AG09309 (cell line): ENCODE measurements around the gene ZBTB7A.

Experiments used
- DNase-seq: peaks from one replicate; pipeline ENCODE4 v3.0.0-alpha.2; 2010; ENCODE audit warnings: low read depth
- H3K4me3 ChIP-seq: 2 replicates; pipeline ENCODE4 v1.5.1; 2011; ENCODE audit warnings: mild to moderate bottlenecking, low read depth, low read length, moderate library complexity; ENCODE audit not compliant: control insufficient read depth
- TF ChIP-seq, protein P1 (sequence below): IDR thresholded peaks from 2 replicates; pipeline ENCODE4 v1.5.1; 2011; ENCODE audit warnings: mild to moderate bottlenecking, low read depth, low read length, inconsistent platforms; ENCODE audit not compliant: insufficient read depth, control insufficient read depth; ENCODE audit errors: missing control alignments

ZBTB7A gene

DNA sequence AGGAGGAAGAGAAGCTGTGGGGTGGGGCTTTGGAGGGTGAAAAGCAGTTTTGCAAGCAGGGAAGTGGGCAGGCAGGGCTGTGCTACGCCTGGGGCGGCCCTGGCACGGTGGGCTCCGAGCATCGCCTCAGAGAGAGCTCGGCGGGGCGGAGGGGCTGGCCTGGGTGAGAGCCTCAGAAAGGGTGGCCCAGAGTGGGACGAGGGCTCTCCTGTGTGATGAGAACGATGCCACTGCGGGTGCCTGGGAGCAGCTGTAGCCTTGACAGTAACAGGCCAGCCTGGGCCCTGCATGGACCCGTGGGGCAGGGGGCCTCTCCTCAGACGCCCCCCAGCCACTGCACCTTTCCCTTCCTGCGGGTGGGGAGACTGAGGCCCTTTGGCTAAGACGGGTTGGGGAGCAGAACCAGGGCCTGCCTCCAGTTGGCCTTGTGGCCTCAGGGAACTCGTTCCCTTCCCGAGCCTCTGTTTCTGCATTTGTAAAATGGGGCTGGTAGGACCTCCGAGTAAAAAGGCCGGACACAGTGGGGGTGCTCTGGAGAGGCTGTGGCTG lies 31.6 kb downstream of the ZBTB7A start:
- TF ChIP-seq, protein P1, sequence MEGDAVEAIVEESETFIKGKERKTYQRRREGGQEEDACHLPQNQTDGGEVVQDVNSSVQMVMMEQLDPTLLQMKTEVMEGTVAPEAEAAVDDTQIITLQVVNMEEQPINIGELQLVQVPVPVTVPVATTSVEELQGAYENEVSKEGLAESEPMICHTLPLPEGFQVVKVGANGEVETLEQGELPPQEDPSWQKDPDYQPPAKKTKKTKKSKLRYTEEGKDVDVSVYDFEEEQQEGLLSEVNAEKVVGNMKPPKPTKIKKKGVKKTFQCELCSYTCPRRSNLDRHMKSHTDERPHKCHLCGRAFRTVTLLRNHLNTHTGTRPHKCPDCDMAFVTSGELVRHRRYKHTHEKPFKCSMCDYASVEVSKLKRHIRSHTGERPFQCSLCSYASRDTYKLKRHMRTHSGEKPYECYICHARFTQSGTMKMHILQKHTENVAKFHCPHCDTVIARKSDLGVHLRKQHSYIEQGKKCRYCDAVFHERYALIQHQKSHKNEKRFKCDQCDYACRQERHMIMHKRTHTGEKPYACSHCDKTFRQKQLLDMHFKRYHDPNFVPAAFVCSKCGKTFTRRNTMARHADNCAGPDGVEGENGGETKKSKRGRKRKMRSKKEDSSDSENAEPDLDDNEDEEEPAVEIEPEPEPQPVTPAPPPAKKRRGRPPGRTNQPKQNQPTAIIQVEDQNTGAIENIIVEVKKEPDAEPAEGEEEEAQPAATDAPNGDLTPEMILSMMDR: no peak
- no peak overlapping the region for H3K4me3 ChIP-seq
- no peak for DNase-seq

GRCh38 chr19:4034048-4035017 lies 32.4 kb downstream of the ZBTB7A start:
- DNase-seq: no peak
- TF ChIP-seq, protein P1: no peak
- no peak overlapping the region for H3K4me3 ChIP-seq

DNA sequence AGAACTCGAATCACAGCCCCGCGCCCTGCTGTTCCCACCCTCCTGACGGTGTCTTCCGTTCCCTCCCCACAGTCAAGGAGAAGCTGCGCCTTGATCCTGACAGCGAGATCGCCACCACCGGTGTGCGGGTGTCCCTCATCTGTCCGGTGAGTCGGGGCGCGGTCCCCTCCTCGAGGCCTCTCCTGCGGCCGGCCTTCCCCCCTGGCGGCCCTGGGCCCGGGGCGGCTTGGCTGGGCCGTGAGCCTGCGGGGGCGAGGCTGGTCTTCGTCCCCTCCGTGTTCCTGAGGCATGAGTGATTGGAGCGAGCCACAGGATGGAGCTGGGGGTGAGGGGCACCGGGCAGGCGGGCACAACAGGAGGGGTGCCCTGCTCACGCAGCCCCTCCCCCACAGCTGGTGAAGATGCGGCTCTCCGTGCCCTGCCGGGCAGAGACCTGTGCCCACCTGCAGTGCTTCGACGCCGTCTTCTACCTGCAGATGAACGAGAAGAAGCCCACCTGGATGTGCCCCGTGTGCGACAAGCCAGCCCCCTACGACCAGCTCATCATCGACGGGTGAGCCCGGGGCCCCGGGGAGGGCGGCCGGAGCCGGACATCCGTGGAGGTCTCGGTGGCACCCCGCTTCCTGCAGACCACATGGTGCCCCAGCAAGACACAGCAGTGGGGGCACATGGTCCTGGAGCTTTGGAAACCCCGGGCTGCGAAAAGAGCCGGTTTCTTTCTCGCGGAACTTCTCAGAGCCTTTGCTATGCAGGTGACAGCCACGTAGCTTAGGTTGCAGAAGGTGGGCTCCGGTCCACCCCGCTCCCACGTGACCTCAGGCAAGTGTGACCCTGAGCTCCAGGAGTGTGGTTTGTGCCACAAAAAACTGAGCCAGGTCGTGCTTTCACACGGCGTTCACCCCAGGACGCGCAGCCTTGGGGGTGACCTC lies 33.4 kb downstream of the ZBTB7A start:
- TF ChIP-seq, protein P1: no peak
- no peak overlapping the region for H3K4me3 ChIP-seq
- no peak for DNase-seq

DNA sequence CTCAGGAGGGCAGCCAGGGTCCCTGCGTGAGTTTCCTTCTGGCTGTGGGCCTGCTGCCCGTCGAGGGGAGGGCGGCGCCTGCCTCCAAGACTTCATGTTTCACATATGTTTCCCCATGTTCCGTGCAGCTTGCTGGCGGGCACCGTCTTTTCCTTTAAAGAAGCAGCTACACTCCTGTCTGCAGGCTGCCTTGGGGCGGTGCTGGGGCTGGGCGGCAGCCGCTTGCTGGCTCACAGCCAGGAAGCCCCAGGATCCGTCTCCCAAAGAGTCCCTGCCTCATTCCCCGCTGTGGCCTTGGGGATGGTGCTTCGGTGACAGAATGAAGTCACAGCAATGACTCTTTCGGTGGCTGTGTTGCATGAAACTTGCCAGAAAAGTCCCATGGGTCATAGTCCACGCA lies 34.3 kb downstream of the ZBTB7A start:
- TF ChIP-seq, protein P1: no peak
- H3K4me3 ChIP-seq: no peak overlapping the region
- DNase-seq: no peak

DNA sequence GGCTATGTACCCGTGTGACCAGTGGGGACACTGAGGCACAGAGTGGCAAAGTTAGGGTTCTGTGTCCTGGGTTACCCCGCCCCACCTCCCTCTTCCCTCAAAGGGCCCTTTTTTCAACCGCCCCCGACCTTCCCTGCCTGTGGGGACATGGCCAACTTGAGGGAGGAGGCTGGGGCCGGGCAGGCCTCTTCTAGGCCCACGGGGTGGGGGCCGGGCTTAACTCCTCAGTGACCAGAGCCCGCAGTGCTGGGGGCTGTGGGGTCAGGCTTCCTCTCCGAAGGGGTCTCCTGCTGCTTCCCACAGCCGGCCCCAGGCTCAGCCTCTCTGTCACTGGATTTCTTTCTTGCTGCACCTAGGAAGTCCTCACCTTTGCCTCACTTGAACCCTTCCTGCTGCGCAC lies 35.3 kb downstream of the ZBTB7A start:
- H3K4me3 ChIP-seq: no peak overlapping the region
- TF ChIP-seq, protein P1: no peak

GRCh38 chr19:4030981-4031380 lies 35.7 kb downstream of the ZBTB7A start:
- no peak overlapping the region for H3K4me3 ChIP-seq
- TF ChIP-seq, protein P1: no peak
- no peak for DNase-seq

More for the DNA sequence above, 35.3 kb downstream of the ZBTB7A start:
- no peak for DNase-seq
